H1 (cell line): ENCODE data around the gene PDZD2. TPM values are rescaled to one million over a fixed set of nuclear protein-coding genes. Genes with fewer than 3 reads are reported as not detected.
A peak's percentile ranks its signal among the peaks of the same experiment; 100 is the strongest.

Experiments
- CTCF ChIA-PET: fragments of 300-600 bp; sonication (Branson Sonifier 250); formaldehyde crosslinking; loops from one replicate; lab custom pipeline; 2021; ENCODE audit not compliant: partially characterized antibody; lab: Charles Lee
- POLR2A ChIA-PET: fragments of 300-600 bp; sonication (Branson Sonifier 250); formaldehyde crosslinking; loops from one replicate; lab custom pipeline; 2021; ENCODE audit warnings: inconsistent platforms; ENCODE audit not compliant: partially characterized antibody; lab: Charles Lee
- DNase-seq, 2 experiments: peaks; one replicate each; pipeline versions ENCODE4 v3.0.0 to v3.0.0-alpha.2; 2010 to 2022; ENCODE audit warnings: low spot score in 2 of 2, low read depth in 1 of 2, mixed read lengths in 1 of 2
- FAIRE-seq: peaks from 2 replicates; lab custom pipeline; 2011; peaks lifted over from hg19 to GRCh38; lab: Jason Lieb, UNC
- H2AFZ ChIP-seq: 2 replicates; pipeline ENCODE4 v1.8.1; 2012; ENCODE audit warnings: low read length, inconsistent platforms
- H2AK5ac ChIP-seq: 2 replicates; pipeline ENCODE4 v1.6.1; 2013; ENCODE audit warnings: low read depth, low read length
- H2BK120ac ChIP-seq: replicated peaks from 2 replicates; pipeline ENCODE3; 2013; ENCODE audit warnings: low read depth, low read length, inconsistent platforms
- H2BK12ac ChIP-seq: 2 replicates; pipeline ENCODE4 v1.6.1; 2013; ENCODE audit warnings: low read depth, low read length
- H2BK15ac ChIP-seq: 2 replicates; pipeline ENCODE4 v1.6.1; 2013; ENCODE audit warnings: low read length
- H2BK20ac ChIP-seq: 2 replicates; pipeline ENCODE4 v1.6.1; 2013; ENCODE audit warnings: low read length
- H2BK5ac ChIP-seq: 2 replicates; pipeline ENCODE4 v1.6.1; 2013; ENCODE audit warnings: low read depth, low read length
- H3K14ac ChIP-seq: 2 replicates; pipeline ENCODE4 v1.6.1; 2013; ENCODE audit warnings: inconsistent platforms; ENCODE audit not compliant: insufficient read length
- H3K18ac ChIP-seq: 2 replicates; pipeline ENCODE4 v1.6.1; 2013; ENCODE audit warnings: low read length; ENCODE audit errors: extremely low read depth
- H3K23ac ChIP-seq: 2 replicates; pipeline ENCODE4 v1.6.1; 2013; ENCODE audit warnings: inconsistent platforms; ENCODE audit not compliant: insufficient read length
- H3K23me2 ChIP-seq: 2 replicates; pipeline ENCODE4 v1.6.1; 2013; ENCODE audit warnings: low read depth, low read length
- H3K27ac ChIP-seq: 2 replicates; pipeline ENCODE4 v1.6.1; 2011; ENCODE audit warnings: low read depth, low read length, inconsistent platforms
- H3K27me3 ChIP-seq, 4 experiments: replicated peaks in 1 of 4; 1 replicate in 1 of 4; 2 replicates in 3 of 4; pipeline versions ENCODE4 v1.6.1 to v1.8.1; 2011 to 2013; ENCODE audit warnings: low read length in 3 of 4, mild to moderate bottlenecking in 3 of 4, inconsistent platforms in 2 of 4, mixed read lengths in 2 of 4, moderate library complexity in 1 of 4; ENCODE audit not compliant: control insufficient read depth in 3 of 4, insufficient read depth in 3 of 4; ENCODE audit errors: extremely low read depth in 1 of 4
- H3K36me3 ChIP-seq, 4 experiments: 2 replicates each; pipeline versions ENCODE4 v1.6.1 to v1.8.1; 2011 to 2013; ENCODE audit warnings: mild to moderate bottlenecking in 4 of 4, low read length in 3 of 4, moderate library complexity in 2 of 4, control low read depth in 1 of 4, inconsistent platforms in 1 of 4; ENCODE audit not compliant: insufficient read depth in 4 of 4, control insufficient read depth in 2 of 4
- H3K4ac ChIP-seq: replicated peaks from 2 replicates; pipeline ENCODE3; 2013; ENCODE audit warnings: low read length, low read depth, mixed read lengths, inconsistent platforms; ENCODE audit not compliant: insufficient read length
- H3K4me1 ChIP-seq, 4 experiments: replicated peaks in 1 of 4; 1 replicate in 1 of 4; 2 replicates in 3 of 4; pipeline versions ENCODE4 v1.6.1 to v1.8.1; 2011 to 2013; ENCODE audit warnings: low read length in 3 of 4, inconsistent platforms in 2 of 4, mixed read lengths in 1 of 4; ENCODE audit not compliant: insufficient read depth in 4 of 4, control insufficient read depth in 3 of 4
- H3K4me2 ChIP-seq, 2 experiments: 2 replicates each; pipeline versions ENCODE4 v1.6.1 to v1.8.1; 2011 to 2013; ENCODE audit warnings: low read depth in 2 of 2, low read length in 2 of 2, control low read depth in 1 of 2, inconsistent platforms in 1 of 2, mild to moderate bottlenecking in 1 of 2; ENCODE audit not compliant: insufficient read depth in 1 of 2
- H3K4me3 ChIP-seq, 4 experiments: fragments of 200-600, 300-600 bp in 1 of 4; sonication (generic), shearing (Covaris generic), sonication (Bioruptor Twin) in 1 of 4; 2 replicates each; pipeline versions ENCODE4 v1.5.1 to v1.8.1; 2011 to 2016; ENCODE audit warnings: low read length in 4 of 4, low read depth in 3 of 4, control low read depth in 2 of 4, inconsistent platforms in 2 of 4, mild to moderate bottlenecking in 2 of 4, mixed read lengths in 1 of 4, moderate library complexity in 1 of 4; ENCODE audit not compliant: insufficient read depth in 2 of 4; ENCODE audit errors: extremely low read depth in 1 of 4
- H3K56ac ChIP-seq: replicated peaks from 2 replicates; pipeline ENCODE3; 2013; ENCODE audit warnings: low read depth, mild to moderate bottlenecking, mixed read lengths, low read length, inconsistent platforms; ENCODE audit not compliant: insufficient read length
- H3K79me1 ChIP-seq: 2 replicates; pipeline ENCODE4 v1.6.1; 2013; ENCODE audit warnings: low read depth, low read length, control low read depth
- H3K79me2 ChIP-seq, 2 experiments: 2 replicates each; pipeline versions ENCODE4 v1.6.1 to v1.8.1; 2012 to 2013; ENCODE audit warnings: low read length in 2 of 2, mild to moderate bottlenecking in 2 of 2, inconsistent platforms in 1 of 2; ENCODE audit not compliant: insufficient read depth in 2 of 2, control insufficient read depth in 1 of 2
- H3K9ac ChIP-seq, 4 experiments: replicated peaks in 1 of 4; 1 replicate in 1 of 4; 2 replicates in 3 of 4; pipeline versions ENCODE4 v1.6.1 to v1.8.1; 2011 to 2013; ENCODE audit warnings: low read depth in 3 of 4, low read length in 3 of 4, control low read depth in 2 of 4, mild to moderate bottlenecking in 2 of 4, moderate library complexity in 2 of 4, inconsistent platforms in 1 of 4; ENCODE audit errors: extremely low read depth in 1 of 4
- H3K9me3 ChIP-seq, 2 experiments: 2 replicates each; pipeline versions ENCODE4 v1.6.1 to v1.8.1; 2012 to 2013; ENCODE audit warnings: mild to moderate bottlenecking in 2 of 2, moderate library complexity in 2 of 2, control low read depth in 1 of 2, inconsistent platforms in 1 of 2, low read depth in 1 of 2, low read length in 1 of 2, mixed read lengths in 1 of 2; ENCODE audit not compliant: insufficient read depth in 2 of 2
- H4K20me1 ChIP-seq, 2 experiments: replicated peaks in 1 of 2; 2 replicates each; pipeline versions ENCODE3 to v1.8.1; 2011 to 2013; ENCODE audit warnings: inconsistent platforms in 2 of 2, low read length in 2 of 2, mild to moderate bottlenecking in 1 of 2; ENCODE audit not compliant: insufficient read depth in 2 of 2, control insufficient read depth in 1 of 2
- H4K5ac ChIP-seq: 2 replicates; pipeline ENCODE4 v1.6.1; 2013; ENCODE audit warnings: low read length, low read depth, mixed read lengths, inconsistent platforms; ENCODE audit not compliant: insufficient read length
- H4K8ac ChIP-seq: 2 replicates; pipeline ENCODE4 v1.8.0; 2013; ENCODE audit warnings: mild to moderate bottlenecking, moderate library complexity, low read length, inconsistent platforms; ENCODE audit not compliant: insufficient read depth; ENCODE audit errors: extremely low read depth
- H4K91ac ChIP-seq: replicated peaks from 2 replicates; pipeline ENCODE3; 2013; ENCODE audit warnings: low read length, mixed read lengths, inconsistent platforms; ENCODE audit not compliant: insufficient read length
- HDAC6 ChIP-seq: IDR thresholded peaks from one replicate; pipeline ENCODE4 v1.7.1; 2012; ENCODE audit warnings: low read depth, mild to moderate bottlenecking, inconsistent platforms, low read length, moderate library complexity
- WGBS, 2 experiments: shearing (Covaris generic) in 1 of 2; methylation state at CpG; one replicate each; pipeline versions ENCODE4 v1.1.6 to v1.1.7; 2013 to 2015; ENCODE audit warnings: low lambda C conversion rate in 2 of 2, mixed read lengths in 2 of 2, inconsistent platforms in 1 of 2, low coverage in 1 of 2, missing lambda C conversion rate in 1 of 2; ENCODE audit not compliant: insufficient replicate concordance in 2 of 2, insufficient coverage in 1 of 2, insufficient read length in 1 of 2; ENCODE audit errors: extremely low coverage in 1 of 2, missing lambda C conversion rate in 1 of 2; 5-methylcytosine and 5-hydroxymethylcytosine counted together
- polyA plus RNA-seq, 7 experiments: library from polyadenylated mRNA; depleted of rRNA in 3 of 7; stranded (reverse) in 5 of 7; unstranded in 2 of 7; fragments of >200 nt in 5 of 7; fragments of 200-250 nt in 2 of 7; gene quantifications; 1 replicate in 5 of 7; 2 replicates in 1 of 7; 4 replicates in 1 of 7; pipeline versions ENCODE4 v1.2.1 to v1.2.3, GENCODE V29; 2011 to 2013; ENCODE audit warnings: missing spikeins in 2 of 7, mixed read lengths in 2 of 7
- total RNA-seq: library from RNA; stranded (reverse); fragmentation: NEBNext Ultra II Directional; extraction: Animal tissue kit (Norgen Biotek cat#: 25700); gene quantifications from 2 replicates; pipeline ENCODE4 v1.2.1, GENCODE V29; 2021

The PDZD2 gene
- total and polyA plus RNA-seq, 2 of the 8 experiments (the other 6 are each of a cell fraction or from before 2014, with no cell fraction given) = 1.2 to 6.8 TPM

DNA sequence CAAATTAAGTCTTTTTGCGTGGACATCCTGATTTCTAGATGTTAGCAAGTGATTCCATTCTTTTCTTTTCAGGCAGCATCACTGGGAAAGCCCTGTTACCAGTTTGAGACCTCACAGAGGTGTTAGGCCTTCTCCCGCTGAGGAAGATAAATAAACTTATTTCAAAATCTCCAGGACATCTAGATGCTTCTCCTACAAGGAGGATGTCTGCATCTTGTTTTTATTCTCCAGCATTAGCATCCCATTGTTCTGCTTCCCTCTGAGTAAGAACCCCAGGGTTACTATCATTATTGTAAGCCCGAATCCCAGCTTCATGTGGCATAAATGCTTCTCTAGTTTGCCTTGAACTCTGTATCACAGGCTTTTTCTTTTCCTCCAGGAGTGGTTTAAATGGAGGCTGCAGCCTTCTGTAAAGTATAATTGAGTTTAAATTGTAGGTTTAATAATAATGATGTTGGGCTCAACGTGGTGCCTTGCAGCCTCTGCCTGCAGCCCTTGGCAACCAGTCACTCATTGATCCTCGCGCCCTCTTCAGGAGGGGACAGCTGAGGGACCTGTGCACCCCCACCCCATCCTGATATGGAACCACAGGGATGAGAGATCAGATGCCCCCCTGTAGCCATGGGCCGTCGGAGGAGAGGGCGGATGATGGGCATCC, 114.9 kb downstream of the PDZD2 start:
- peak in 1 of 2 experiments; percentile 58 for DNase-seq
- TF ChIP-seq HDAC6 = no peak

More for the DNA sequence above, 114.9 kb downstream of the PDZD2 start:
- Histone ChIP-seq H2BK5ac (peak overlapping the region; percentile 72; the same call in 1 of the 2 replicates), H3K56ac (no peak overlapping the region), H3K23me2 (0 out of 2 replicates have a peak, but pooled peaks cover 2% of the 10 kb centered on the region), H2BK120ac (no peak overlapping the region), H3K14ac (no peak overlapping the region), H4K20me1 (peaks cover 0 to 2% of the 10 kb centered on the region in 2 experiments), H4K5ac (no peak overlapping the region), H3K4me3 (peak overlapping the region in 1 of 4 experiments; percentile 8; a peak in 3 of 8 replicates), H3K27me3 (peaks cover 4 to 23% (median 17%) of the 10 kb centered on the region in 4 experiments), H3K4me2 (peak overlapping the region; percentile 27 to 57; a peak in 3 of 4 replicates), H2BK12ac (0 out of 2 replicates have a peak overlapping the region, but pooled peaks have one; percentile 46), H3K79me2 (no peaks in the 10 kb centered on the region), H3K23ac (no peak overlapping the region), H2AK5ac (peak overlapping the region; percentile 66; the same call in 1 of the 2 replicates), H4K91ac (no peak overlapping the region), H3K4ac (no peak overlapping the region), H3K79me1 (no peaks in the 10 kb centered on the region), H3K4me1 (peaks cover 5 to 12% (median 8%) of the 10 kb centered on the region in 4 experiments; a peak in 6 of 7 replicates), H2BK20ac (no peak overlapping the region), H2BK15ac (no peak overlapping the region), H4K8ac (peak overlapping the region; percentile 73; the same call in 1 of the 2 replicates), H3K27ac (no peak overlapping the region), H3K9me3 (no peaks in the 10 kb centered on the region), H3K18ac (no peak overlapping the region; the same call in 1 of the 2 replicates), H3K9ac (no peak overlapping the region), H3K36me3 (no peaks in the 10 kb centered on the region), H2AFZ (no peak overlapping the region)
- peak; percentile 88 for FAIRE-seq
- 9% methylated on average over 9 of the region's 9 CpGs; no CpG with 5 or more reads in 1 of the 2 experiments for WGBS, 2 experiments
- ChIA-PET POLR2A (no interaction called here), CTCF (interaction anchor here (0.8 to 2.0 kb wide), 6 partner anchors 9 to 323 kb away, joined by 3 to 5 read pairs (median 3); no protein-coding TSS in a partner anchor)
